Mucosa of stomach (tissue), 1 donor: ENCODE data around the gene WSCD2.
"Not testable (repeated sequence)": the region's sequence is repeated elsewhere in the genome, so short reads cannot be mapped to it uniquely, and the experiment has no call there.

Experiments used
- H3K27me3 ChIP-seq: one replicate; pipeline ENCODE4 v1.7.0; 2013; ENCODE audit warnings: mild to moderate bottlenecking, low read length; ENCODE audit not compliant: control insufficient read depth, insufficient read depth
- H3K36me3 ChIP-seq: one replicate; pipeline ENCODE4 v1.7.0; 2013; ENCODE audit warnings: low read length; ENCODE audit not compliant: control insufficient read depth, insufficient read depth
- H3K4me1 ChIP-seq: one replicate; pipeline ENCODE4 v1.7.0; 2013; ENCODE audit warnings: mild to moderate bottlenecking, low read length; ENCODE audit not compliant: control insufficient read depth, insufficient read depth
- H3K4me3 ChIP-seq: one replicate; pipeline ENCODE4 v1.7.0; 2013; ENCODE audit warnings: low read length
- H3K9ac ChIP-seq: one replicate; pipeline ENCODE4 v1.7.0; 2013; ENCODE audit warnings: mild to moderate bottlenecking, low read length, moderate library complexity
- H3K9me3 ChIP-seq: one replicate; pipeline ENCODE4 v1.7.0; 2013; ENCODE audit warnings: mild to moderate bottlenecking, low read length, moderate library complexity; ENCODE audit not compliant: control insufficient read depth
- donor health status: Pancreatic carcinoma.

Gene WSCD2

DNA sequence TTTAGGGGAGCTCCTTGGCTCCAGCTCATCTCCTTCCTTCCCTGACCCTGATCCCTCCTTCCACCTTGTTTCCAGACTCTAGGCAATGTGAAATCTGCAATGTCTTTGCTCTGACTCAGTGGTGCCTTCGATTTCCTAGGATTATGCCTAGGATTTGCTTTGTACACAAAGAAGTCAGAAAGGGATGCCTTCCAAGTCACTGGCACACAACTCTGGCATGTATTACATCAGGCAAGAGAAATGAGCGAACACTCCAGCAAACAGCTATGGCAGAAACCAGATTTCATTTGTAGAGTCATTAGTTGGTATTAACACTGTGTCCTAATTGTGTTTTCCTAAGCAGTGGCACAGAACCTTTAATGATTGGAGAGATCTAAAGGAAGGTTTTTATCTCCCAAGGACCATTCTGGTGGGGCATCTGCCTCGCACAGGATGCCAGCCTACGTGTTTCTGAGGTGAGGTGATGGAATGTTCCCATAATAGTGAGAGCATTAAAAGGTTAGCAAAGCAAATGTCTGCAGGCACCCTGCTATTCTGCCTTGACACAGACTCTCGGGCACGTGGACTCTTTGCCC lies 84.9 kb downstream of the WSCD2 start:
- Histone ChIP-seq H3K4me3 (no peak overlapping the region), H3K4me1 (no peaks in the 10 kb centered on the region), H3K27me3 (no peaks in the 10 kb centered on the region), H3K9me3 (no peaks in the 10 kb centered on the region), H3K9ac (no peak overlapping the region), H3K36me3 (no peaks in the 10 kb centered on the region)

DNA sequence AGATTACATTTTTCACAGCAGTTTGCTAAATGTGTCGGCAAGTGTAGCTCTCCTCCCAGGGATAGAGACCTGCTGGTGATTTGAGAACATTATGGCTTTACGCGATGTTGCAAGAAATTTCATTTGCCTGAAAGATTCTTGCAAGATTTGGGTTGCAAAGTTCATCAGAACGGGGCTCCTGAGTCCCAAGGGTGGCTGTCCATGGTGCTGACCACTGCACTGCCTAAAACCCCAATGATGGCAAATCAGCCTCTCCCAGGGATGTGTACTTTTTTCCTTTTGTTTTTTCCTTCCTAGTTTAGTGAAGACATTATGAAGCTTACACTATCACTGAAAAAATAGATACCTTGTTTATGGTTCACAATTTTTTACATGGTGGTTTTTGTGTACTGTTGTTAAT lies 85.4 kb downstream of the WSCD2 start:
- H3K4me1 ChIP-seq = no peaks in the 10 kb centered on the region
- no peaks in the 10 kb centered on the region for H3K36me3 ChIP-seq
- H3K4me3 ChIP-seq = no peak overlapping the region
- H3K27me3 ChIP-seq = no peaks in the 10 kb centered on the region
- no peak overlapping the region for H3K9ac ChIP-seq
- H3K9me3 ChIP-seq = no peaks in the 10 kb centered on the region

GRCh38 chr12:108215458-108215857 lies 86.4 kb downstream of the WSCD2 start:
- H3K4me1 ChIP-seq = no peaks in the 10 kb centered on the region
- no peak overlapping the region for H3K4me3 ChIP-seq
- H3K27me3 ChIP-seq = no peaks in the 10 kb centered on the region
- H3K9ac ChIP-seq = no peak overlapping the region
- H3K9me3 ChIP-seq = no peaks in the 10 kb centered on the region
- H3K36me3 ChIP-seq = no peaks in the 10 kb centered on the region

DNA sequence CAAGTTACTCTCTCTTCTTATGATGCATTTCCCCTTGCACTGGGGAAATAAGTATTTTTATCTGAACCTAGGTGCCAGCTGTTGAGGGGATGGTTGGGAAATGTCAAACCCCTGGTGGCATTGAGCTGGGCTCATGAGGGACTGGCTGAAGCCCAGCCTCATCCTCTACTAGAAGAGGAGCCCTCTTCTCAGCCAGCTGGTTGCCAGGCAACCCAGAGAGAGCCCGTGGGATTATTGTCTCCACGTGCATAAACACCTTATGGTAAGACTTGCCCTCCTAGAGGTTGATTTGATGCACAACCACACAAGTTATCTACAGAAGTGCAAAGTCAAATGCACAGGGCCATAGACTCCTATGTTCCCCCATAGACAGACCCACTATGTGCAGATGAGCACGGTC lies 89.8 kb downstream of the WSCD2 start:
- H3K4me1 ChIP-seq = no peaks in the 10 kb centered on the region
- no peak overlapping the region for H3K4me3 ChIP-seq
- H3K27me3 ChIP-seq = no peaks in the 10 kb centered on the region
- H3K9me3 ChIP-seq = no peaks in the 10 kb centered on the region
- no peak overlapping the region for H3K9ac ChIP-seq
- H3K36me3 ChIP-seq = no peaks in the 10 kb centered on the region

DNA sequence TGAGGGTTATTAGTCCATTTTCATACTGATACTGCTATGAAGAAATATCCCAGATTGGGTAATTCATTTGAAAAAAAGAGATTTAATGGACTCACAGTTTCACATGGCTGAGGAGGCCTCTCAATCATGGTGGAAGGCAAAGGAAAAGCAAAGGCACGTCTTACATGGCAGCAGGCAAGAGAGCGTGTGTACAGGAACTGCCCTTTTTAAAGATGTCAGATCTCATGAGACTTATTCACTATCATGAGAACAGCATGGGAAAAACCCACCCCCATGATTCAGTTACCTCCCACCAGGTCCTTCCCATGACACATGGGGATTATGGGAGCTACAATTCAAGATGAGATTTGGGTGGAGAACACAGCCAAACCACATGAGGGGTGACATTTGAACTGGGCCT lies 96.0 kb downstream of the WSCD2 start:
- not testable (repeated sequence) for H3K27me3 ChIP-seq, H3K9ac ChIP-seq, H3K9me3 ChIP-seq, H3K36me3 ChIP-seq, H3K4me1 ChIP-seq, H3K4me3 ChIP-seq

- no peaks in the 10 kb centered on the region for H3K27me3 ChIP-seq
- no peak overlapping the region for H3K9ac ChIP-seq
- H3K4me1 ChIP-seq = no peaks in the 10 kb centered on the region
- H3K4me3 ChIP-seq = no peak overlapping the region
- no peaks in the 10 kb centered on the region for H3K36me3 ChIP-seq
- no peaks in the 10 kb centered on the region for H3K9me3 ChIP-seq
Observed at GRCh38 chr12:108226866-108227265, 97.8 kb downstream of the WSCD2 start.

- no peak overlapping the region for H3K9ac ChIP-seq
- H3K36me3 ChIP-seq = no peaks in the 10 kb centered on the region
Observed at GRCh38 chr12:108228746-108229145, 99.7 kb downstream of the WSCD2 start.

GRCh38 chr12:108231109-108231905 lies 102.2 kb downstream of the WSCD2 start:
- Histone ChIP-seq H3K36me3 (no peaks in the 10 kb centered on the region), H3K9me3 (no peaks in the 10 kb centered on the region), H3K9ac (no peak overlapping the region), H3K4me1 (no peaks in the 10 kb centered on the region), H3K4me3 (no peak overlapping the region), H3K27me3 (no peaks in the 10 kb centered on the region)

More at GRCh38 chr12:108228746-108229145, 99.7 kb downstream of the WSCD2 start:
- Histone ChIP-seq H3K4me1 (no peaks in the 10 kb centered on the region), H3K4me3 (no peak overlapping the region), H3K27me3 (no peaks in the 10 kb centered on the region), H3K9me3 (no peaks in the 10 kb centered on the region)

- H3K4me3 ChIP-seq = no peak overlapping the region
- no peak overlapping the region for H3K9ac ChIP-seq
- H3K4me1 ChIP-seq = no peaks in the 10 kb centered on the region
- H3K36me3 ChIP-seq = no peaks in the 10 kb centered on the region
- H3K9me3 ChIP-seq = no peaks in the 10 kb centered on the region
- no peaks in the 10 kb centered on the region for H3K27me3 ChIP-seq
Observed at GRCh38 chr12:108231909-108232434, 102.9 kb downstream of the WSCD2 start.

GRCh38 chr12:108232565-108232964 lies 103.5 kb downstream of the WSCD2 start:
- Histone ChIP-seq H3K9ac (no peak overlapping the region), H3K4me3 (no peak overlapping the region), H3K4me1 (no peaks in the 10 kb centered on the region), H3K36me3 (no peaks in the 10 kb centered on the region), H3K9me3 (no peaks in the 10 kb centered on the region), H3K27me3 (no peaks in the 10 kb centered on the region)

DNA sequence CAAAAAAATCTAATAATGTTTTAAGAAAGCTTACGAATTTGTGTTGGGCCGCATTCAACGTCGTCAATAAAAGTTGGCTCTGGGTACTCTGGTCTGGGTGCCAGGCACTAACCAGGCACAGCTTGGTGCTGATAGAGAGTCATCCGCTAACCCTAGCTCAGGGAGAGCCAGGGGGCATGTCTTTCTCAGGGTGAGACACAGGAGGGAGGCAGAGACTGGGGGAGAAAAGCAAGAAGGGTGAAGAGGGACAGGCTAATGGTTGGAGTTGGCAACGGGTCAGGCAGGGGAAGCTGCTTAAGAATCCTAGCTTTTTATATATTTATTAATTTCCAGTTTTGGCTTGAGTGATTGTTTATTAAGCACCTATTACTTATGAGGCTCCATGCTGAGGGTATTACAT lies 105.1 kb downstream of the WSCD2 start:
- no peaks in the 10 kb centered on the region for H3K4me1 ChIP-seq
- no peak overlapping the region for H3K4me3 ChIP-seq
- H3K9ac ChIP-seq = no peak overlapping the region
- no peaks in the 10 kb centered on the region for H3K36me3 ChIP-seq
- H3K27me3 ChIP-seq = no peaks in the 10 kb centered on the region
- no peaks in the 10 kb centered on the region for H3K9me3 ChIP-seq

GRCh38 chr12:108235197-108235984 lies 106.3 kb downstream of the WSCD2 start:
- Histone ChIP-seq H3K9ac (no peak overlapping the region), H3K36me3 (no peaks in the 10 kb centered on the region), H3K4me3 (no peak overlapping the region), H3K27me3 (peaks cover 4% of the 10 kb centered on the region), H3K4me1 (no peaks in the 10 kb centered on the region), H3K9me3 (no peaks in the 10 kb centered on the region)
